Measurements from ENCODE around the gene MAB21L1.

Gene MAB21L1

GRCh38 chr13:35479038-35479492 lies 2.6 kb upstream of the MAB21L1 start:
- no peak for DNase-seq

- DNase-seq: no peak
These were observed 2.0 kb upstream of the MAB21L1 start for GRCh38 chr13:35478271-35479037.

GRCh38 chr13:35477386-35477946 lies 977 bp upstream of the MAB21L1 start:
- DNase-seq: no peak

- DNase-seq: no peak
These were observed 1.1 kb downstream of the MAB21L1 start for GRCh38 chr13:35475212-35475959.

- DNase-seq: no peak
These were observed 1.8 kb downstream of the MAB21L1 start for GRCh38 chr13:35474496-35475211.

GRCh38 chr13:35473802-35474201 lies 2.7 kb downstream of the MAB21L1 start:
- DNase-seq: no peak

GRCh38 chr13:35473206-35473775 lies 3.2 kb downstream of the MAB21L1 start:
- no peak for DNase-seq

- DNase-seq: no peak
These were observed 4.1 kb downstream of the MAB21L1 start for GRCh38 chr13:35472323-35472881.

- no peak for DNase-seq
These were observed 4.7 kb downstream of the MAB21L1 start for GRCh38 chr13:35471706-35472322.

GRCh38 chr13:35470671-35471661 lies 5.5 kb downstream of the MAB21L1 start:
- no peak for DNase-seq

GRCh38 chr13:35469806-35470525 lies 6.5 kb downstream of the MAB21L1 start:
- DNase-seq: no peak

GRCh38 chr13:35468195-35468594 lies 8.3 kb downstream of the MAB21L1 start:
- DNase-seq: no peak

- no peak for DNase-seq
These were observed 11.1 kb downstream of the MAB21L1 start for GRCh38 chr13:35465371-35465770.

- no peak for DNase-seq
These were observed 16.4 kb downstream of the MAB21L1 start for GRCh38 chr13:35460061-35460460.

- DNase-seq: no peak
These were observed 19.2 kb downstream of the MAB21L1 start for GRCh38 chr13:35457258-35457657.

GRCh38 chr13:35455022-35455421 lies 21.5 kb downstream of the MAB21L1 start:
- no peak for DNase-seq

- no peak for DNase-seq
These were observed 26.7 kb downstream of the MAB21L1 start for GRCh38 chr13:35449821-35450220.

GRCh38 chr13:35448465-35448864 lies 28.0 kb downstream of the MAB21L1 start:
- no peak for DNase-seq
